GM21717 (cell line): ENCODE data around the gene KNG1.

ENCODE experiments used
- ATAC-seq: cut with Tn5 transposase; IDR thresholded peaks from one replicate; pipeline ENCODE4 v1.9.1; 2021; ENCODE audit warnings: mild to moderate bottlenecking, moderate library complexity; ENCODE audit not compliant: unreplicated experiment

Gene KNG1

GRCh38 chr3:186772701-186773417, 55.7 kb downstream of the KNG1 start:
- peak; percentile 82 for ATAC-seq

- no peak for ATAC-seq
These were observed 58.8 kb downstream of the KNG1 start for GRCh38 chr3:186775999-186776398.

GRCh38 chr3:186779204-186779603, 62.0 kb downstream of the KNG1 start:
- no peak for ATAC-seq

GRCh38 chr3:186782542-186783057, 65.4 kb downstream of the KNG1 start:
- ATAC-seq: peak; percentile 18

GRCh38 chr3:186783058-186783730, 66.0 kb downstream of the KNG1 start, which contains the start of gene EIF4A2:
Gene EIF4A2, plus strand, starts transcription at chr3:186783577. Its CDS starts 34 bp downstream, at chr3:186783611.
- peak; percentile 63 for ATAC-seq

GRCh38 chr3:186783731-186784515, 66.8 kb downstream of the KNG1 start:
- peak; percentile 65 for ATAC-seq

GRCh38 chr3:186784820-186785494, 67.8 kb downstream of the KNG1 start:
- ATAC-seq: no peak

- ATAC-seq: no peak
These were observed 68.4 kb downstream of the KNG1 start for GRCh38 chr3:186785495-186786018.

- no peak for ATAC-seq
These were observed 69.8 kb downstream of the KNG1 start for GRCh38 chr3:186786922-186787321.

- ATAC-seq: no peak
These were observed 70.7 kb downstream of the KNG1 start for GRCh38 chr3:186787642-186788481.

GRCh38 chr3:186788482-186789370, 71.6 kb downstream of the KNG1 start:
- no peak for ATAC-seq

- no peak for ATAC-seq
These were observed 72.5 kb downstream of the KNG1 start for GRCh38 chr3:186789554-186790260.

GRCh38 chr3:186790261-186790981, 73.3 kb downstream of the KNG1 start:
- no peak for ATAC-seq
